ENCODE data around the gene UHRF1.

Gene UHRF1

GRCh38 chr19:4997297-4997696 lies 88.0 kb downstream of the UHRF1 start:
- Mint-ChIP-seq H3K27me3 (no peaks in the 10 kb centered on the region), H3K9me3 (no peaks in the 10 kb centered on the region), H3K27ac (no peak overlapping the region), H3K4me3 (no peak overlapping the region), H3K36me3 (ENCODE audit: low read depth) (peaks cover 7% of the 10 kb centered on the region), H3K4me1 (ENCODE audit: low read depth) (peaks cover 5% of the 10 kb centered on the region)

DNA sequence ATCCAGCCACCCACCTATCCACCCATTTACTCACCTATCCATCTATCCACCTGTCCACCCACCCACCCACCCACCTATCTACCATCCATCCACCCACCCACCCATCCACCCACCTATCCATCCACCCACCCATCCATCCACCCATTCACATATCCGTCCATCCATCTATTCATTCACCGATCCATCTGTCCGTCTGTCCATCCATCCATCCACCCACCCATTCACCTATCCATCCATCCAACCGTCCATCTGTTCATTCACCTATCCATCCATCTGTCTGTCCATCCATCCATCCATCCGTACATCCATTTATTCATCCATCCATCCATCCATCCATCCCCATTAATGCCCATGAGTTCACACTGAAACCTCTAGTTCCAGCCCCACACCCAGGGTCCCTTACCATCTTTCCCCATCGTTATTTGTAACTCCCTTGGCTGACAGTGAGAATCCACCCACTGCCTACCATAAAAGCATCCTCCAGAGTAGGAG lies 90.9 kb downstream of the UHRF1 start:
- no peak overlapping the region for H3K27ac Mint-ChIP-seq
- no peaks in the 10 kb centered on the region for H3K27me3 Mint-ChIP-seq
- peaks cover 4% of the 10 kb centered on the region for H3K4me1 Mint-ChIP-seq (ENCODE audit: low read depth)

GRCh38 chr19:5001615-5002014 lies 92.3 kb downstream of the UHRF1 start:
- no peaks in the 10 kb centered on the region for H3K27me3 Mint-ChIP-seq
- peaks cover under 1% of the 10 kb centered on the region for H3K36me3 Mint-ChIP-seq (ENCODE audit: low read depth)
- H3K9me3 Mint-ChIP-seq, result no peaks in the 10 kb centered on the region
- H3K27ac Mint-ChIP-seq, result no peak overlapping the region
- no peak overlapping the region for H3K4me3 Mint-ChIP-seq
- H3K4me1 Mint-ChIP-seq (ENCODE audit: low read depth), result peaks cover 4% of the 10 kb centered on the region

More for the DNA sequence above, 90.9 kb downstream of the UHRF1 start:
- no peak overlapping the region for H3K4me3 Mint-ChIP-seq
- peaks cover 3% of the 10 kb centered on the region for H3K36me3 Mint-ChIP-seq (ENCODE audit: low read depth)
- H3K9me3 Mint-ChIP-seq, result no peaks in the 10 kb centered on the region

GRCh38 chr19:5002143-5002542 lies 92.8 kb downstream of the UHRF1 start:
- H3K4me3 Mint-ChIP-seq, result no peak overlapping the region
- H3K36me3 Mint-ChIP-seq (ENCODE audit: low read depth), result peaks cover 2% of the 10 kb centered on the region
- peaks cover 1% of the 10 kb centered on the region for H3K9me3 Mint-ChIP-seq
- H3K27ac Mint-ChIP-seq, result peak overlapping the region; percentile 71
- no peaks in the 10 kb centered on the region for H3K27me3 Mint-ChIP-seq
- H3K4me1 Mint-ChIP-seq (ENCODE audit: low read depth), result peaks cover 4% of the 10 kb centered on the region

- Mint-ChIP-seq H3K27ac (no peak overlapping the region), H3K9me3 (peaks cover 4% of the 10 kb centered on the region), H3K27me3 (no peaks in the 10 kb centered on the region), H3K36me3 (ENCODE audit: low read depth) (peaks cover 9% of the 10 kb centered on the region), H3K4me3 (no peak overlapping the region), H3K4me1 (ENCODE audit: low read depth) (peaks cover 4% of the 10 kb centered on the region)
These were observed 94.5 kb downstream of the UHRF1 start for GRCh38 chr19:5003781-5004180.

- H3K9me3 Mint-ChIP-seq, result peaks cover 4% of the 10 kb centered on the region
- H3K27ac Mint-ChIP-seq, result no peak overlapping the region
- no peak overlapping the region for H3K4me3 Mint-ChIP-seq
- H3K4me1 Mint-ChIP-seq (ENCODE audit: low read depth), result peaks cover 4% of the 10 kb centered on the region
- no peaks in the 10 kb centered on the region for H3K27me3 Mint-ChIP-seq
- H3K36me3 Mint-ChIP-seq (ENCODE audit: low read depth), result peaks cover 9% of the 10 kb centered on the region
These were observed 95.8 kb downstream of the UHRF1 start for GRCh38 chr19:5005096-5005495.

DNA sequence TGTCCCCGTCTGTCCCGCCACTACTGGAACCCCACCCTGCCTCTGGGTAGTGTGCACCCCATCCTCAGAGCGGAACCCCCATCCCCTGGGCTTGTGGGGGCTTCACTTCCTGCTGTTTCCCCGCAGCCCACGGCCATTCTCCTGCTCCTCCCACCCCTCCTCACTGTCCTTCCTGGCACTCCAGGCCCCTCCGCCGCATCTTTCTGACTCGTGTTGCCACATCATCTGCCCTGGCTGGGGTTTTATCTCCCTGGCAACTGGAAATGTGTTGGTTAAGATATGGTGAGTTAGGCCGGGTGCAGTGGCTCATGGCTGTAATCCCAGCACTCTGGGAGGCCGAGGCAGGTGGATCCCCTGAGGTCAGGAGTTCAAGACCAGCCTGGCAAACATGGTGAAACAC lies 96.9 kb downstream of the UHRF1 start:
- H3K9me3 Mint-ChIP-seq, result peaks cover 4% of the 10 kb centered on the region
- H3K4me1 Mint-ChIP-seq (ENCODE audit: low read depth), result peaks cover 4% of the 10 kb centered on the region
- H3K27ac Mint-ChIP-seq, result no peak overlapping the region
- H3K4me3 Mint-ChIP-seq, result no peak overlapping the region
- peaks cover 9% of the 10 kb centered on the region for H3K36me3 Mint-ChIP-seq (ENCODE audit: low read depth)
- no peaks in the 10 kb centered on the region for H3K27me3 Mint-ChIP-seq

GRCh38 chr19:5006821-5007220 lies 97.5 kb downstream of the UHRF1 start:
- H3K27me3 Mint-ChIP-seq, result no peaks in the 10 kb centered on the region

More at GRCh38 chr19:5006821-5007220, 97.5 kb downstream of the UHRF1 start:
- H3K27ac Mint-ChIP-seq, result no peak overlapping the region
- peaks cover 9% of the 10 kb centered on the region for H3K36me3 Mint-ChIP-seq (ENCODE audit: low read depth)
- H3K4me1 Mint-ChIP-seq (ENCODE audit: low read depth), result peaks cover 4% of the 10 kb centered on the region
- H3K9me3 Mint-ChIP-seq, result peaks cover 4% of the 10 kb centered on the region
- no peak overlapping the region for H3K4me3 Mint-ChIP-seq

All from stimulated activated naive CD8-positive, alpha-beta T cell treated with anti-CD3 and anti-CD28 coated beads, Interleukin-15, Interleukin-2, amounts not matched to agents 100 ng/mL and 50 ng/mL, for 24 hours (primary cell).